GM12878 (cell line): ENCODE measurements around the gene FUCA2. TPM values are rescaled to one million over a fixed set of nuclear protein-coding genes. Genes with fewer than 3 reads are reported as not detected.
A peak's percentile ranks its signal among the peaks of the same experiment; 100 is the strongest.

Source experiments
- ATAC-seq: fragments of 200-7000 bp; cut with Tn5 transposase; 3 replicates; pipeline ENCODE4 v1.9.1; 2020; ENCODE audit warnings: mild to moderate bottlenecking, moderate library complexity
- BruUV-seq: library from RNA; stranded (reverse); fragments of 400-500 nt; replicated peaks from 2 replicates; lab custom pipeline; 2021; lab: Mats Ljungman, UMichigan
- CTCF ChIA-PET: fragments of 300-600 bp; sonication (Branson Sonifier 250); formaldehyde crosslinking; extraction: SDS; loops from one replicate; lab custom pipeline; 2021; ENCODE audit warnings: inconsistent platforms; lab: Yijun Ruan, JAX
- POLR2A ChIA-PET: fragments of 350-600 bp; formaldehyde crosslinking; extraction: SDS; loops from one replicate; lab custom pipeline; 2021; ENCODE audit warnings: inconsistent platforms; lab: Charles Lee
- RAD21 ChIA-PET: fragments of 300-600 bp; sonication (Branson Sonifier 250); formaldehyde crosslinking; loops from one replicate; lab custom pipeline; 2023; ENCODE audit warnings: antibody characterized with exemption; ENCODE audit not compliant: unreplicated experiment; lab: Charles Lee
- SMC1A ChIA-PET: fragments of 300-600 bp; sonication (Branson Sonifier 250); formaldehyde crosslinking; loops from one replicate; lab custom pipeline; 2023; ENCODE audit not compliant: unreplicated experiment, uncharacterized antibody; lab: Charles Lee
- DNase-seq: peaks from one replicate; pipeline ENCODE4 v3.0.0-alpha.2; 2011; ENCODE audit warnings: low read depth, low spot score
- FAIRE-seq: peaks from 3 replicates; lab custom pipeline; 2011; peaks lifted over from hg19 to GRCh38; lab: Jason Lieb, UNC
- H2AFZ ChIP-seq: 2 replicates; pipeline ENCODE4 v1.6.0; 2011; ENCODE audit warnings: low read depth, low read length, control low read depth; ENCODE audit not compliant: control insufficient read depth
- H3K27ac ChIP-seq: 2 replicates; pipeline ENCODE4 v1.5.1; 2011; ENCODE audit warnings: control low read depth; ENCODE audit not compliant: control insufficient read depth, insufficient read depth
- H3K27me3 ChIP-seq, 2 experiments: replicated peaks in 1 of 2; 2 replicates each; pipeline versions ENCODE4 v1.6.0 to v1.6.1; 2011; ENCODE audit warnings: low read length in 1 of 2; ENCODE audit not compliant: control insufficient read depth in 2 of 2, insufficient read depth in 2 of 2
- H3K36me3 ChIP-seq, 2 experiments: 2 replicates each; pipeline ENCODE4 v1.5.1; 2011; ENCODE audit warnings: low read length in 1 of 2; ENCODE audit not compliant: control insufficient read depth in 2 of 2, insufficient read depth in 2 of 2
- H3K4me1 ChIP-seq: 2 replicates; pipeline ENCODE4 v1.6.1; 2011; ENCODE audit warnings: mild to moderate bottlenecking, low read length, moderate library complexity, mixed read lengths; ENCODE audit not compliant: control insufficient read depth, insufficient read depth
- H3K4me2 ChIP-seq: 2 replicates; pipeline ENCODE4 v1.6.0; 2011; ENCODE audit warnings: control low read depth; ENCODE audit not compliant: control insufficient read depth, insufficient read depth
- H3K4me3 ChIP-seq: fragments of 200-600 bp; sonication (generic); 2 replicates; pipeline ENCODE4 v1.5.1; 2016
- H3K79me2 ChIP-seq: 2 replicates; pipeline ENCODE4 v1.6.0; 2011; ENCODE audit warnings: low read length; ENCODE audit not compliant: control insufficient read depth, insufficient read depth
- H3K9ac ChIP-seq: 2 replicates; pipeline ENCODE4 v1.8.0; 2011; ENCODE audit warnings: low read length, control low read depth, mixed read lengths; ENCODE audit not compliant: control insufficient read depth, insufficient read depth
- H3K9me3 ChIP-seq: replicated peaks from 3 replicates; pipeline ENCODE4 v1.5.1; 2011; ENCODE audit warnings: mild to moderate bottlenecking, low read length; ENCODE audit not compliant: control insufficient read depth, insufficient read depth
- H4K20me1 ChIP-seq: 2 replicates; pipeline ENCODE4 v1.6.0; 2011; ENCODE audit not compliant: control insufficient read depth, insufficient read depth
- BRCA1 ChIP-seq: IDR thresholded peaks from 2 replicates; pipeline ENCODE4 v1.6.1; 2011; ENCODE audit warnings: low read depth, low read length, improper control_type of control experiment
- CHD4 ChIP-seq: fragments of 200-600 bp; sonication (generic); IDR thresholded peaks from 2 replicates; pipeline ENCODE4 v1.6.1; 2016; ENCODE audit warnings: mild to moderate bottlenecking
- HCFC1 ChIP-seq: fragments of 150-350 bp; IDR thresholded peaks from 2 replicates; pipeline ENCODE4 v1.6.1; 2014; ENCODE audit warnings: low read length
- IRF4 ChIP-seq: IDR thresholded peaks from 2 replicates; pipeline ENCODE4 v1.6.1; 2011; ENCODE audit warnings: low read depth, low read length
- JUNB ChIP-seq: IDR thresholded peaks from 2 replicates; pipeline ENCODE4 v1.6.1; 2016; ENCODE audit warnings: antibody characterized with exemption, mild to moderate bottlenecking
- KAT2A ChIP-seq: conservative IDR thresholded peaks from 2 replicates; pipeline ENCODE4 v1.6.1; 2011; ENCODE audit warnings: low read depth, low read length; ENCODE audit not compliant: control insufficient read depth
- MEF2A ChIP-seq: IDR thresholded peaks from 2 replicates; pipeline ENCODE4 v1.6.1; 2011; ENCODE audit warnings: low read depth, mild to moderate bottlenecking, low read length, moderate library complexity; ENCODE audit not compliant: insufficient read depth
- MTA2 ChIP-seq: fragments of 450-650 bp; IDR thresholded peaks from 2 replicates; pipeline ENCODE4 v1.6.1; 2016; ENCODE audit warnings: low read depth, mild to moderate bottlenecking, moderate library complexity
- SIN3A ChIP-seq: IDR thresholded peaks from 2 replicates; pipeline ENCODE4 v1.6.1; 2012; ENCODE audit warnings: low read depth, low read length, improper control_type of control experiment
- ZBED1 ChIP-seq: IDR thresholded peaks from 2 replicates; pipeline ENCODE4 v1.6.1; 2016; ENCODE audit warnings: borderline replicate concordance
- ZNF207 ChIP-seq: fragments of 450-650 bp; IDR thresholded peaks from 2 replicates; pipeline ENCODE4 v1.6.1; 2014; ENCODE audit warnings: antibody characterized with exemption, mild to moderate bottlenecking, borderline replicate concordance
- ZNF274 ChIP-seq: IDR thresholded peaks from one replicate; pipeline ENCODE4 v1.8.0; 2011; ENCODE audit not compliant: insufficient read length, insufficient read depth
- WGBS: methylation state at CpG from one replicate; pipeline ENCODE4 v1.1.6; 2016; ENCODE audit warnings: low lambda C conversion rate; ENCODE audit not compliant: insufficient replicate concordance, insufficient coverage; ENCODE audit errors: missing lambda C conversion rate; 5-methylcytosine and 5-hydroxymethylcytosine counted together
- in situ Hi-C: fragments of 300-500 bp; cut with MboI; formaldehyde crosslinking; loops from 9 replicates; pipeline ENCODE4 v1.14.3; 2018; ENCODE audit warnings: mixed read lengths
- intact Hi-C: fragments of 100-400 bp; cut with micrococcal nuclease; formaldehyde crosslinking; loops from one replicate; pipeline ENCODE4 v1.14.2; 2022; ENCODE audit not compliant: unreplicated experiment
- polyA plus RNA-seq, 11 experiments: library from polyadenylated mRNA; depleted of rRNA in 4 of 11; unstranded in 6 of 11; stranded (reverse) in 5 of 11; fragments of >200 nt; fragmentation: Nextera tagmentation in 4 of 11; fragmentation: Illumina TruSeq in 1 of 11; extraction: Ambion mirVana in 4 of 11; extraction: Trizol in 1 of 11; gene quantifications; 1 replicate in 1 of 11; 2 replicates in 10 of 11; pipeline versions ENCODE4 v1.2.1 to v1.2.3, GENCODE V29; 2011 to 2016; ENCODE audit warnings: inconsistent platforms in 2 of 11, missing spikeins in 2 of 11, low read depth in 1 of 11
- total RNA-seq, 4 experiments: library from RNA; depleted of rRNA in 3 of 4; stranded (reverse); fragments of >200 nt in 3 of 4; fragmentation: Illumina TruSeq in 1 of 4; extraction: Trizol in 1 of 4; gene quantifications; 2 replicates each; pipeline versions ENCODE4 v1.2.1 to v1.2.3, GENCODE V29; 2013 to 2021
- TF ChIP-seq, protein P1 (sequence below): fragments of 450-650 bp; IDR thresholded peaks from 2 replicates; pipeline ENCODE4 v1.6.1; 2016; ENCODE audit warnings: mild to moderate bottlenecking
- TF ChIP-seq, protein P2 (sequence below): IDR thresholded peaks from 2 replicates; pipeline ENCODE4 v1.6.1; 2011; ENCODE audit warnings: borderline replicate concordance, low read depth, mild to moderate bottlenecking, moderate library complexity, mixed read lengths, low read length; ENCODE audit not compliant: insufficient read depth; ENCODE audit errors: extremely low read length
- TF ChIP-seq, protein P3 (sequence below): fragments of 450-650 bp; IDR thresholded peaks from 2 replicates; pipeline ENCODE4 v1.6.1; 2017; ENCODE audit warnings: mild to moderate bottlenecking
- TF ChIP-seq, protein P4 (sequence below): fragments of 450-650 bp; IDR thresholded peaks from 2 replicates; pipeline ENCODE4 v1.6.1; 2016; ENCODE audit warnings: mild to moderate bottlenecking

The FUCA2 gene
- total and polyA plus RNA-seq, 10 of the 15 experiments (the other 5 are each of a cell fraction or from before 2014, with no cell fraction given) = 5.7 to 36.2 (median 21.5) TPM

DNA sequence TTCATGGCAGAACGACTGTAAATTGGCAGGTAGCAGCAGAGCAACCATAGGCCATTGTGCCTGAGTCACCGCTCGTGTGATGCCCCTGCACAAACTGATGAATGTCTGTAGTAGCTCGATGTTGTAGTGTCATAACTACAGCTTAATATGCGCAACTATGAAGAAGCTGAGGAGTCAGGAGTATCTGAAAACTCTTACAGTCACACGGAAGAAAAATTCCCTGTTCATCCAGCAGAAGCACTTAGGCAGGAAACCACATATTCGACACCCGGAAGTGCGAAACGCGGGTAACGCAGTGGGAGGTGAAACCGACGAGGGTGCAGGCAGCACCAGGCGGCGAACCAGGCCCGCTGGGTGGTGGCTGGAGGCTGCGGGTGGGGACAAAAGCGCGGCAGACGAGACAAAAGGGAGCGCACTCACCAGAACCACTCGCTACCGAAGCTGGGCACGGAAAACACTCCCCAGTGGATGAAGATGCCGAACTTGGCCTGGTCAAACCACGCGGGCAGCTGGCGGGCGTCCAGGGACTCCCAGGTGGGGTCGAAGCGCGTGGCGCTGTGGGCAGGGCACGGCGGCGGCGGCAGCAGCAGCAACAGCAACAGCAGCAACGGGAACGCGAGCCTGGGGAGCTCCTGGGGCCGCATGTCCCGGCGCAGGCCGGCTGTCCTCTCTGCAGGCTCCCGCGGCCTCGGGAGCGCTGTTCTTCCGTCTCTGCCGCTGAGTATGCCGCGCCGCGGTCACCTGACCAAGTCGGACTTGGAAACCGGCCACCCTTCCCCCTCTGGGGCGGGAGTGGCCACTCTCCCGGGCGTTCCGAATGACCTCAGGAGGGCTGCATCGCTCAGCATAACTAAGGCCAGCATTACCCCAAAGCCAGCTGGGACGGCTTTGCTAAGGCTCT is at the start of gene FUCA2 (continued):
- TF ChIP-seq, protein P1, sequence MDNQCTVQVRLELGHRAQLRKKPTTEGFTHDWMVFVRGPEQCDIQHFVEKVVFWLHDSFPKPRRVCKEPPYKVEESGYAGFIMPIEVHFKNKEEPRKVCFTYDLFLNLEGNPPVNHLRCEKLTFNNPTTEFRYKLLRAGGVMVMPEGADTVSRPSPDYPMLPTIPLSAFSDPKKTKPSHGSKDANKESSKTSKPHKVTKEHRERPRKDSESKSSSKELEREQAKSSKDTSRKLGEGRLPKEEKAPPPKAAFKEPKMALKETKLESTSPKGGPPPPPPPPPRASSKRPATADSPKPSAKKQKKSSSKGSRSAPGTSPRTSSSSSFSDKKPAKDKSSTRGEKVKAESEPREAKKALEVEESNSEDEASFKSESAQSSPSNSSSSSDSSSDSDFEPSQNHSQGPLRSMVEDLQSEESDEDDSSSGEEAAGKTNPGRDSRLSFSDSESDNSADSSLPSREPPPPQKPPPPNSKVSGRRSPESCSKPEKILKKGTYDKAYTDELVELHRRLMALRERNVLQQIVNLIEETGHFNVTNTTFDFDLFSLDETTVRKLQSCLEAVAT = 0 out of 2 replicates have a peak, but pooled peaks have one; percentile 35
- TF ChIP-seq KAT2A (no peak), SIN3A (no peak), HCFC1 (no peak; the same call in 1 of the 2 replicates), MTA2 (0 out of 2 replicates have a peak, but pooled peaks have one; percentile 7)
- TF ChIP-seq, protein P2, sequence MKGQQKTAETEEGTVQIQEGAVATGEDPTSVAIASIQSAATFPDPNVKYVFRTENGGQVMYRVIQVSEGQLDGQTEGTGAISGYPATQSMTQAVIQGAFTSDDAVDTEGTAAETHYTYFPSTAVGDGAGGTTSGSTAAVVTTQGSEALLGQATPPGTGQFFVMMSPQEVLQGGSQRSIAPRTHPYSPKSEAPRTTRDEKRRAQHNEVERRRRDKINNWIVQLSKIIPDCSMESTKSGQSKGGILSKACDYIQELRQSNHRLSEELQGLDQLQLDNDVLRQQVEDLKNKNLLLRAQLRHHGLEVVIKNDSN = peak; percentile 70

DNA sequence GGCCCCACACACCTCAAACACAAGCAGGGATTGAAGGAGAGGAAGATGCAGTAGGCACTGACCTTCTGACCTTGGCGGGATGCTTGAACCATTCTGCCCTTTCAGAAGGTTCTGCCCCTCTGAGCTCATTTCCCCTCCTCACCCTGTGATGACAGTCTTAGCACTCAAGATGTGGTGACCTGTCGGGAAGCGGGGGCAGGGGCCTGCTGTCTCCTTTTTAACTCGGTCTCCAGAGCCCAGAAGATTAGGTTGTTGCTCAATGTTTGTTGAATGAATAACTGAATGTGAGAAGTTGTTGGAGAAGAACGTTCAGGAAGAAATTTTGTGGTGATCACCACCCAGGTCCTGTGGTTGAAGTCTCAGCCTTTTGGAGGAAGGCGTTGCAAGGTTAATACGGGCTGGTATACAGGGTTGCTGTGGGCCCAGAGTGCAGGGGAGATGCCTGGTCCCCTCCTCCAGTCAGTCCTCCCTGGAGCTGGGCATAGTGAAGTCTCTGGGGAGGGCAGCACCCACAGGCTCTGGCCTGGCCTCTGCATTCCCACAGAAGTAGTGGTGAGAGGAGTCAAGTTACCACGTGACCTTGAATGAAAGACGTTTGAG is 49.7 kb upstream of the FUCA2 start:
- H3K9ac ChIP-seq = no peak overlapping the region
- ChIA-PET RAD21 (no interaction called here), CTCF (interaction anchor here (2.7 kb wide), 1 partner anchor 49 kb away, joined by 6 read pairs; the partner anchor contains the start of gene FUCA2), SMC1A (interaction anchor here (1.0 kb wide), 1 partner anchor 8 kb away, joined by 4 read pairs; no protein-coding TSS in a partner anchor), POLR2A (no interaction called here)
- H3K27me3 ChIP-seq = no peaks in the 10 kb centered on the region
- DNase-seq (no peak), FAIRE-seq (no peak)
- 68% methylated on average over 9 of the region's 9 CpGs for WGBS
- H2AFZ ChIP-seq = no peak overlapping the region
- no peaks in the 10 kb centered on the region for H3K4me1 ChIP-seq
- intact Hi-C loops = no loop called here
- no peak overlapping the region for H3K4me2 ChIP-seq
- BruUV-seq = no TSS peak
- H3K79me2 ChIP-seq = no peaks in the 10 kb centered on the region
- no peaks in the 10 kb centered on the region for H3K9me3 ChIP-seq
- no peaks in the 10 kb centered on the region for H4K20me1 ChIP-seq
- no peak overlapping the region for H3K27ac ChIP-seq
- no peaks in the 10 kb centered on the region; a peak in 1 of 4 replicates for H3K36me3 ChIP-seq
- TF ChIP-seq JUNB (no peak), MEF2A (no peak), CHD4 (no peak), IRF4 (no peak), ZNF207 (no peak), ZBED1 (no peak), BRCA1 (no peak), ZNF274 (no peak)
- TF ChIP-seq, protein P3, sequence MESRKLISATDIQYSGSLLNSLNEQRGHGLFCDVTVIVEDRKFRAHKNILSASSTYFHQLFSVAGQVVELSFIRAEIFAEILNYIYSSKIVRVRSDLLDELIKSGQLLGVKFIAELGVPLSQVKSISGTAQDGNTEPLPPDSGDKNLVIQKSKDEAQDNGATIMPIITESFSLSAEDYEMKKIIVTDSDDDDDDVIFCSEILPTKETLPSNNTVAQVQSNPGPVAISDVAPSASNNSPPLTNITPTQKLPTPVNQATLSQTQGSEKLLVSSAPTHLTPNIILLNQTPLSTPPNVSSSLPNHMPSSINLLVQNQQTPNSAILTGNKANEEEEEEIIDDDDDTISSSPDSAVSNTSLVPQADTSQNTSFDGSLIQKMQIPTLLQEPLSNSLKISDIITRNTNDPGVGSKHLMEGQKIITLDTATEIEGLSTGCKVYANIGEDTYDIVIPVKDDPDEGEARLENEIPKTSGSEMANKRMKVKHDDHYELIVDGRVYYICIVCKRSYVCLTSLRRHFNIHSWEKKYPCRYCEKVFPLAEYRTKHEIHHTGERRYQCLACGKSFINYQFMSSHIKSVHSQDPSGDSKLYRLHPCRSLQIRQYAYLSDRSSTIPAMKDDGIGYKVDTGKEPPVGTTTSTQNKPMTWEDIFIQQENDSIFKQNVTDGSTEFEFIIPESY = no peak
- TF ChIP-seq, protein P4, sequence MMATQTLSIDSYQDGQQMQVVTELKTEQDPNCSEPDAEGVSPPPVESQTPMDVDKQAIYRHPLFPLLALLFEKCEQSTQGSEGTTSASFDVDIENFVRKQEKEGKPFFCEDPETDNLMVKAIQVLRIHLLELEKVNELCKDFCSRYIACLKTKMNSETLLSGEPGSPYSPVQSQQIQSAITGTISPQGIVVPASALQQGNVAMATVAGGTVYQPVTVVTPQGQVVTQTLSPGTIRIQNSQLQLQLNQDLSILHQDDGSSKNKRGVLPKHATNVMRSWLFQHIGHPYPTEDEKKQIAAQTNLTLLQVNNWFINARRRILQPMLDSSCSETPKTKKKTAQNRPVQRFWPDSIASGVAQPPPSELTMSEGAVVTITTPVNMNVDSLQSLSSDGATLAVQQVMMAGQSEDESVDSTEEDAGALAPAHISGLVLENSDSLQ = no peak
- TF ChIP-seq, all 136 proteins: peak for 0
- ATAC-seq = no peak
- in situ Hi-C loops = no loop called here
- H3K4me3 ChIP-seq = no peak overlapping the region
